MM.1S (cell line): Measurements from ENCODE around the gene TEX44.

ENCODE experiments used
- DNase-seq: peaks from one replicate; pipeline ENCODE4 v3.0.0-alpha.2; 2015
- H2AFZ ChIP-seq: fragments of 300-600 bp; sonication (generic); 2 replicates; pipeline ENCODE4 v1.6.0; 2016; ENCODE audit warnings: antibody characterized with exemption, low read length
- H3F3A ChIP-seq: fragments of 300-600 bp; sonication (generic); 2 replicates; pipeline ENCODE4 v1.6.1; 2016; ENCODE audit warnings: mild to moderate bottlenecking, antibody characterized with exemption, low read length, moderate library complexity, mixed read lengths; ENCODE audit not compliant: insufficient read depth
- H3K27ac ChIP-seq: fragments of 300-600 bp; sonication (generic); 2 replicates; pipeline ENCODE4 v1.5.1; 2016; ENCODE audit warnings: mild to moderate bottlenecking, low read length
- H3K27me3 ChIP-seq: fragments of 300-600 bp; sonication (generic); replicated peaks from 2 replicates; pipeline ENCODE4 v1.6.0; 2016; ENCODE audit warnings: low read length; ENCODE audit not compliant: insufficient read depth
- H3K36me3 ChIP-seq: fragments of 300-600 bp; sonication (generic); replicated peaks from 2 replicates; pipeline ENCODE4 v1.6.1; 2016; ENCODE audit warnings: mild to moderate bottlenecking, low read length, mixed read lengths; ENCODE audit not compliant: insufficient read depth
- H3K4me1 ChIP-seq: fragments of 300-600 bp; sonication (generic); 2 replicates; pipeline ENCODE4 v1.6.1; 2016; ENCODE audit warnings: low read length, mixed read lengths
- H3K4me2 ChIP-seq: fragments of 300-600 bp; sonication (generic); 2 replicates; pipeline ENCODE4 v1.6.0; 2016; ENCODE audit warnings: low read depth, low read length
- H3K4me3 ChIP-seq: fragments of 300-600 bp; sonication (generic); 2 replicates; pipeline ENCODE4 v1.5.1; 2016; ENCODE audit warnings: low read length, mixed read lengths
- H3K79me2 ChIP-seq: fragments of 300-600 bp; sonication (generic); 2 replicates; pipeline ENCODE4 v1.6.1; 2016; ENCODE audit warnings: mixed run types, low read length, mixed read lengths
- H3K9ac ChIP-seq: fragments of 300-600 bp; sonication (generic); 2 replicates; pipeline ENCODE4 v1.6.1; 2016; ENCODE audit warnings: low read length, mixed read lengths
- H3K9me2 ChIP-seq: fragments of 300-600 bp; sonication (generic); replicated peaks from 2 replicates; pipeline ENCODE4 v1.6.1; 2016; ENCODE audit warnings: mild to moderate bottlenecking, low read length, mixed read lengths; ENCODE audit not compliant: insufficient read depth
- H3K9me3 ChIP-seq: fragments of 300-600 bp; sonication (generic); replicated peaks from 2 replicates; pipeline ENCODE4 v1.6.1; 2016; ENCODE audit warnings: mild to moderate bottlenecking, low read length, mixed read lengths; ENCODE audit not compliant: insufficient read depth
- H4K20me1 ChIP-seq: fragments of 300-600 bp; sonication (generic); 2 replicates; pipeline ENCODE4 v1.6.1; 2016; ENCODE audit warnings: mild to moderate bottlenecking, low read length, moderate library complexity, mixed read lengths; ENCODE audit not compliant: insufficient read depth
- CTCF ChIP-seq: fragments of 300-600 bp; sonication (generic); IDR thresholded peaks from 2 replicates; pipeline ENCODE4 v1.5.1; 2016; ENCODE audit warnings: antibody characterized with exemption, low read length, mixed read lengths
- EZH2 ChIP-seq: fragments of 300-600 bp; sonication (generic); optimal IDR thresholded peaks from 2 replicates; pipeline ENCODE3; 2017; ENCODE audit warnings: low read depth, mild to moderate bottlenecking, antibody characterized with exemption, low read length, mixed read lengths
- EZH2phosphoT487 ChIP-seq: fragments of 300-600 bp; sonication (generic); IDR thresholded peaks from 2 replicates; pipeline ENCODE4 v1.6.1; 2018; ENCODE audit warnings: antibody characterized with exemption, low read length

Gene TEX44

GRCh38 chr2:231601356-231602229 lies 8.9 kb downstream of the TEX44 start:
- Histone ChIP-seq H3F3A (peaks cover 2% of the 10 kb centered on the region; the same call in 1 of the 2 replicates), H3K9me3 (no peaks in the 10 kb centered on the region), H3K4me1 (peaks cover 11% of the 10 kb centered on the region), H3K4me2 (no peak overlapping the region), H3K9ac (no peak overlapping the region), H3K79me2 (no peaks in the 10 kb centered on the region), H3K36me3 (no peaks in the 10 kb centered on the region), H3K4me3 (no peak overlapping the region), H2AFZ (no peak overlapping the region), H4K20me1 (no peaks in the 10 kb centered on the region), H3K27ac (no peak overlapping the region), H3K9me2 (no peaks in the 10 kb centered on the region), H3K27me3 (no peaks in the 10 kb centered on the region)
- TF ChIP-seq EZH2 = no peak
- peak; percentile 76 for TF ChIP-seq CTCF
- DNase-seq = peak; percentile 79

GRCh38 chr2:231602859-231603467 lies 10.3 kb downstream of the TEX44 start:
- Histone ChIP-seq H3K36me3 (no peaks in the 10 kb centered on the region), H3F3A (peaks cover 2% of the 10 kb centered on the region; the same call in 1 of the 2 replicates), H3K9ac (no peak overlapping the region), H3K4me3 (no peak overlapping the region), H3K9me3 (no peaks in the 10 kb centered on the region), H2AFZ (no peak overlapping the region), H3K79me2 (no peaks in the 10 kb centered on the region), H3K27me3 (no peaks in the 10 kb centered on the region), H3K4me1 (peaks cover 11% of the 10 kb centered on the region), H4K20me1 (no peaks in the 10 kb centered on the region), H3K27ac (no peak overlapping the region), H3K4me2 (no peak overlapping the region), H3K9me2 (no peaks in the 10 kb centered on the region)
- no peak for DNase-seq
- TF ChIP-seq CTCF = no peak
- no peak for TF ChIP-seq EZH2phosphoT487
- TF ChIP-seq EZH2 = no peak

GRCh38 chr2:231604101-231604684 lies 11.5 kb downstream of the TEX44 start:
- Histone ChIP-seq H3K79me2 (no peaks in the 10 kb centered on the region), H3K36me3 (no peaks in the 10 kb centered on the region), H3K27me3 (no peaks in the 10 kb centered on the region), H3F3A (peaks cover 2% of the 10 kb centered on the region; the same call in 1 of the 2 replicates), H4K20me1 (no peaks in the 10 kb centered on the region), H3K4me1 (peaks cover 11% of the 10 kb centered on the region), H3K4me2 (peak overlapping the region; percentile 85), H3K27ac (peak overlapping the region; percentile 67; the same call in 1 of the 2 replicates), H3K9ac (peak overlapping the region; percentile 98), H2AFZ (peak overlapping the region; percentile 30; the same call in 1 of the 2 replicates), H3K9me3 (no peaks in the 10 kb centered on the region), H3K4me3 (peak overlapping the region; percentile 70), H3K9me2 (no peaks in the 10 kb centered on the region)
- TF ChIP-seq EZH2 = no peak
- no peak for TF ChIP-seq EZH2phosphoT487
- no peak for DNase-seq
